ENCODE results near the gene TIMP2.

GRCh38 chr17:78973792-78974520 lies 48.8 kb upstream of the TIMP2 start:
- TF ChIP-seq FOXJ3 (CRISPR knock-in tag; IDR thresholded peaks at IDR 0.05; ENCODE audit: borderline replicate concordance) = no peak
- no peak for TF ChIP-seq ZNF777 (CRISPR knock-in tag; IDR thresholded peaks at IDR 0.05)
- no peak; the same call in 1 of the 2 replicates for TF ChIP-seq POLR2AphosphoS5 (IDR thresholded peaks at IDR 0.05; ENCODE audit: low read depth, low read length)
- no peak for TF ChIP-seq SMAD3 (CRISPR knock-in tag; IDR thresholded peaks at IDR 0.05)
